ENCODE measurements around the gene MAP3K15.

Gene MAP3K15

GRCh38 chrX:19350941-19351384 lies 164.3 kb downstream of the MAP3K15 start:
- TF ChIP-seq SIN3A (IDR thresholded peaks at IDR 0.05; ENCODE audit: borderline replicate concordance, insufficient read depth, low read length) (no peak), TAF1 (IDR thresholded peaks at IDR 0.05; ENCODE audit: borderline replicate concordance, insufficient read depth, low read length) (no peak), POLR2AphosphoS5 (IDR thresholded peaks at IDR 0.05; ENCODE audit: low read depth, low read length) (no peak), REST (IDR thresholded peaks at IDR 0.05; ENCODE audit: insufficient read depth in 1 of 2, low read depth in 2 of 2, low read length in 2 of 2) (no peak), FOXP2 (optimal IDR thresholded peaks at IDR 0.05; ENCODE audit: borderline replicate concordance, extremely low read depth, extremely low read length, insufficient read depth) (no peak)

GRCh38 chrX:19349264-19349663 lies 166.0 kb downstream of the MAP3K15 start:
- TF ChIP-seq TAF1 (IDR thresholded peaks at IDR 0.05; ENCODE audit: borderline replicate concordance, insufficient read depth, low read length) (no peak), POLR2AphosphoS5 (IDR thresholded peaks at IDR 0.05; ENCODE audit: low read depth, low read length) (no peak), REST (IDR thresholded peaks at IDR 0.05; ENCODE audit: insufficient read depth in 1 of 2, low read depth in 2 of 2, low read length in 2 of 2) (no peak), FOXP2 (optimal IDR thresholded peaks at IDR 0.05; ENCODE audit: borderline replicate concordance, extremely low read depth, extremely low read length, insufficient read depth) (no peak), SIN3A (IDR thresholded peaks at IDR 0.05; ENCODE audit: borderline replicate concordance, insufficient read depth, low read length) (no peak)

GRCh38 chrX:19347916-19348315 lies 167.4 kb downstream of the MAP3K15 start:
- TF ChIP-seq POLR2AphosphoS5 (IDR thresholded peaks at IDR 0.05; ENCODE audit: low read depth, low read length), result no peak
- TF ChIP-seq FOXP2 (optimal IDR thresholded peaks at IDR 0.05; ENCODE audit: borderline replicate concordance, extremely low read depth, extremely low read length, insufficient read depth), result no peak
- no peak for TF ChIP-seq TAF1 (IDR thresholded peaks at IDR 0.05; ENCODE audit: borderline replicate concordance, insufficient read depth, low read length)
- no peak for TF ChIP-seq REST (IDR thresholded peaks at IDR 0.05; ENCODE audit: insufficient read depth in 1 of 2, low read depth in 2 of 2, low read length in 2 of 2)
- TF ChIP-seq SIN3A (IDR thresholded peaks at IDR 0.05; ENCODE audit: borderline replicate concordance, insufficient read depth, low read length), result no peak

- TF ChIP-seq FOXP2 (optimal IDR thresholded peaks at IDR 0.05; ENCODE audit: borderline replicate concordance, extremely low read depth, extremely low read length, insufficient read depth), result no peak
- TF ChIP-seq TAF1 (IDR thresholded peaks at IDR 0.05; ENCODE audit: borderline replicate concordance, insufficient read depth, low read length), result no peak
- TF ChIP-seq SIN3A (IDR thresholded peaks at IDR 0.05; ENCODE audit: borderline replicate concordance, insufficient read depth, low read length), result no peak
- TF ChIP-seq REST (IDR thresholded peaks at IDR 0.05; ENCODE audit: insufficient read depth in 1 of 2, low read depth in 2 of 2, low read length in 2 of 2), result no peak
- TF ChIP-seq POLR2AphosphoS5 (IDR thresholded peaks at IDR 0.05; ENCODE audit: low read depth, low read length), result no peak
Observed at GRCh38 chrX:19344661-19345060, 170.6 kb downstream of the MAP3K15 start.
